A673 (cell line): Measurements from ENCODE around the gene ZFYVE9. TPM values are rescaled to one million over a fixed set of nuclear protein-coding genes. Genes with fewer than 3 reads are reported as not detected.

Experiments
- BruUV-seq: library from RNA; stranded (reverse); fragments of 400-500 nt; replicated peaks from 2 replicates; lab custom pipeline; 2021; lab: Mats Ljungman, UMichigan
- CTCF ChIA-PET: fragments of 300-600 bp; sonication (Branson Sonifier 250); formaldehyde crosslinking; loops from one replicate; lab custom pipeline; 2022; ENCODE audit warnings: antibody characterized with exemption; lab: Charles Lee
- POLR2A ChIA-PET: fragments of 300-600 bp; sonication (Branson Sonifier 250); formaldehyde crosslinking; loops from one replicate; lab custom pipeline; 2022; ENCODE audit warnings: antibody characterized with exemption; ENCODE audit not compliant: low non-redundant PET; lab: Charles Lee
- DNase-seq: peaks from one replicate; pipeline ENCODE4 v3.0.0-alpha.2; 2015; ENCODE audit warnings: low spot score
- H3K27ac ChIP-seq: fragments of 200-600 bp; sonication (generic); 2 replicates; pipeline ENCODE4 v1.5.1; 2016; ENCODE audit warnings: mixed run types, low read depth, mild to moderate bottlenecking, mixed read lengths, antibody characterized with exemption, low read length; ENCODE audit not compliant: poor library complexity, severe bottlenecking
- H3K27me3 ChIP-seq: fragments of 200-600 bp; sonication (generic); replicated peaks from 2 replicates; pipeline ENCODE4 v1.6.1; 2017; ENCODE audit warnings: mixed run types, low read depth, mild to moderate bottlenecking, mixed read lengths, antibody characterized with exemption, low read length; ENCODE audit not compliant: insufficient read depth, poor library complexity
- H3K36me3 ChIP-seq: fragments of 200-600 bp; sonication (generic); 2 replicates; pipeline ENCODE4 v1.6.1; 2016; ENCODE audit warnings: mixed run types, mild to moderate bottlenecking, mixed read lengths, antibody characterized with exemption, low read length; ENCODE audit not compliant: insufficient read depth, poor library complexity, severe bottlenecking
- H3K4me1 ChIP-seq: fragments of 200-600 bp; sonication (generic); 2 replicates; pipeline ENCODE4 v1.6.1; 2017; ENCODE audit warnings: mixed run types, mild to moderate bottlenecking, mixed read lengths, antibody characterized with exemption, low read length; ENCODE audit not compliant: insufficient read depth, poor library complexity, severe bottlenecking
- H3K4me3 ChIP-seq: fragments of 200-600 bp; sonication (generic); 2 replicates; pipeline ENCODE4 v1.5.1; 2016; ENCODE audit warnings: low read depth, mixed run types, mild to moderate bottlenecking, mixed read lengths, low read length; ENCODE audit not compliant: poor library complexity, severe bottlenecking
- H3K9me3 ChIP-seq: fragments of 200-600 bp; sonication (generic); 2 replicates; pipeline ENCODE4 v1.6.1; 2016; ENCODE audit warnings: mixed run types, low read depth, mild to moderate bottlenecking, mixed read lengths, antibody characterized with exemption, low read length; ENCODE audit not compliant: poor library complexity, severe bottlenecking
- EZH2 ChIP-seq: fragments of 200-600 bp; sonication (generic); IDR thresholded peaks from 2 replicates; pipeline ENCODE4 v1.6.1; 2017; ENCODE audit warnings: borderline replicate concordance, low read depth, mild to moderate bottlenecking, mixed read lengths, antibody characterized with exemption, low read length; ENCODE audit not compliant: poor library complexity, severe bottlenecking
- intact Hi-C: fragments of 100-400 bp; cut with micrococcal nuclease; formaldehyde crosslinking; loops from one replicate; pipeline ENCODE4 v1.10.0; 2022; ENCODE audit not compliant: unreplicated experiment
- total RNA-seq: library from RNA; stranded (reverse); gene quantifications from 2 replicates; pipeline ENCODE4 v1.2.3, GENCODE V29; 2021
- TF ChIP-seq, protein P1 (sequence below): fragments of 300-800, 200-600 bp; sonication (generic); conservative IDR thresholded peaks from 2 replicates; pipeline ENCODE4 v1.5.1; 2017; ENCODE audit warnings: low read depth, mild to moderate bottlenecking, antibody characterized with exemption, low read length, moderate library complexity, mixed read lengths

ZFYVE9 gene
- total RNA-seq, 1 experiment from 2014 or later = 19.6 TPM

GRCh38 chr1:52385376-52385775, 243.5 kb downstream of the ZFYVE9 start:
- BruUV-seq = no TSS peak
- CTCF ChIA-PET = no interaction called here

GRCh38 chr1:52386458-52386857, 244.6 kb downstream of the ZFYVE9 start:
- Histone ChIP-seq H3K27ac (no peak overlapping the region), H3K4me3 (no peak overlapping the region), H3K4me1 (no peaks in the 10 kb centered on the region), H3K9me3 (no peaks in the 10 kb centered on the region), H3K36me3 (peaks cover 79% of the 10 kb centered on the region), H3K27me3 (no peaks in the 10 kb centered on the region)
- BruUV-seq = no TSS peak
- ChIA-PET CTCF (no interaction called here), POLR2A (no interaction called here)
- TF ChIP-seq EZH2 = no peak
- TF ChIP-seq, protein P1, sequence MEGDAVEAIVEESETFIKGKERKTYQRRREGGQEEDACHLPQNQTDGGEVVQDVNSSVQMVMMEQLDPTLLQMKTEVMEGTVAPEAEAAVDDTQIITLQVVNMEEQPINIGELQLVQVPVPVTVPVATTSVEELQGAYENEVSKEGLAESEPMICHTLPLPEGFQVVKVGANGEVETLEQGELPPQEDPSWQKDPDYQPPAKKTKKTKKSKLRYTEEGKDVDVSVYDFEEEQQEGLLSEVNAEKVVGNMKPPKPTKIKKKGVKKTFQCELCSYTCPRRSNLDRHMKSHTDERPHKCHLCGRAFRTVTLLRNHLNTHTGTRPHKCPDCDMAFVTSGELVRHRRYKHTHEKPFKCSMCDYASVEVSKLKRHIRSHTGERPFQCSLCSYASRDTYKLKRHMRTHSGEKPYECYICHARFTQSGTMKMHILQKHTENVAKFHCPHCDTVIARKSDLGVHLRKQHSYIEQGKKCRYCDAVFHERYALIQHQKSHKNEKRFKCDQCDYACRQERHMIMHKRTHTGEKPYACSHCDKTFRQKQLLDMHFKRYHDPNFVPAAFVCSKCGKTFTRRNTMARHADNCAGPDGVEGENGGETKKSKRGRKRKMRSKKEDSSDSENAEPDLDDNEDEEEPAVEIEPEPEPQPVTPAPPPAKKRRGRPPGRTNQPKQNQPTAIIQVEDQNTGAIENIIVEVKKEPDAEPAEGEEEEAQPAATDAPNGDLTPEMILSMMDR = no peak
- peak; percentile 28 for DNase-seq
- intact Hi-C loops = no loop called here

More at GRCh38 chr1:52385376-52385775, 243.5 kb downstream of the ZFYVE9 start:
- Histone ChIP-seq H3K36me3 (peaks cover 87% of the 10 kb centered on the region), H3K27me3 (no peaks in the 10 kb centered on the region), H3K9me3 (no peaks in the 10 kb centered on the region), H3K4me1 (no peaks in the 10 kb centered on the region), H3K27ac (no peak overlapping the region), H3K4me3 (no peak overlapping the region)
- intact Hi-C loops = no loop called here
- no peak for DNase-seq
- POLR2A ChIA-PET = no interaction called here
- TF ChIP-seq, protein P1 = no peak
- no peak for TF ChIP-seq EZH2

DNA sequence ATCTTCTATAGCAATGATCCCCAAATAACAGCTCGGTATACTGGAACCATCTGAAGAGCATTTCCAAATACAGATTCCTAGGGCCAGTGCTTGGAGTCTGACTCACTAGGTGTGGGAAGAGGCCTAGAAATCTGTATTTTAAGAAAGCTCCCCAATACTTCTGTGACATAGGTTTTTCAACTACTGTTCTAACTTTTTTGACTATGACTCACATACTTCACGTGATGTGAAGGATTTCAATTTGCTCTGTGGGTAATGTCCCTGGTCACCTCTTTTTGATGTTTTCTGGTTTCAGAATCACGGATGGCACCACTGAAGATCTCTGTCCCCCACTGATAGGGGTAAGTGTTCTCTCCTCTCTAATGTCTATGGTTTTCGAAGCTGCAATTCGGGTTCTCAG, 251.3 kb downstream of the ZFYVE9 start:
- ChIA-PET CTCF (no interaction called here), POLR2A (no interaction called here)
- no peak overlapping the region for H3K4me3 ChIP-seq
- H3K4me1 ChIP-seq = no peaks in the 10 kb centered on the region
- TF ChIP-seq, protein P1 = no peak
- no peak for TF ChIP-seq EZH2
- DNase-seq = no peak
- no peaks in the 10 kb centered on the region for H3K27me3 ChIP-seq
- no peak overlapping the region for H3K27ac ChIP-seq
- BruUV-seq = no TSS peak
- intact Hi-C loops = no loop called here
- H3K9me3 ChIP-seq = no peaks in the 10 kb centered on the region
- peaks cover 78% of the 10 kb centered on the region for H3K36me3 ChIP-seq

Other genes starting within 250 kb of the ZFYVE9 start
- gene RAB3B, start 151.4 kb upstream of the ZFYVE9 start, total RNA-seq = 25.5 and 27.2 TPM in 2 replicates
- gene KTI12, start 108.3 kb upstream of the ZFYVE9 start, total RNA-seq = 12.4 and 17.1 TPM in 2 replicates
- 56.0 and 70.1 TPM in 2 replicates for gene TXNDC12, start 86.9 kb upstream of the ZFYVE9 start, total RNA-seq
- gene BTF3L4, start 85.8 kb upstream of the ZFYVE9 start, total RNA-seq = 84.4 and 87.0 TPM in 2 replicates
- 30.9 and 34.7 TPM in 2 replicates for gene CC2D1B, start 224.1 kb downstream of the ZFYVE9 start, total RNA-seq